Smooth muscle cell (in vitro differentiated cells): ENCODE results near the gene RAB22A. TPM values are rescaled to one million over a fixed set of nuclear protein-coding genes. Genes with fewer than 3 reads are reported as not detected.

Source experiments
- DNase-seq: peaks from one replicate; lab custom pipeline; 2025; ENCODE audit not compliant: unreplicated experiment; lab: John Stamatoyannopoulos, UW
- H2AFZ ChIP-seq: fragments of 200-600 bp; sonication (generic); 2 replicates; pipeline ENCODE4 v1.6.0; 2016; ENCODE audit warnings: antibody characterized with exemption, low read depth, mild to moderate bottlenecking
- H3F3A ChIP-seq: fragments of 200-600 bp; sonication (generic); 2 replicates; pipeline ENCODE4 v1.6.0; 2017; ENCODE audit warnings: antibody characterized with exemption, low read depth
- H3K27ac ChIP-seq: fragments of 200-600 bp; sonication (generic); 2 replicates; pipeline ENCODE4 v1.5.1; 2016; ENCODE audit warnings: low read depth, mild to moderate bottlenecking
- H3K27me3 ChIP-seq: fragments of 200-600 bp; sonication (generic); 2 replicates; pipeline ENCODE4 v1.6.1; 2016; ENCODE audit warnings: low read depth, mild to moderate bottlenecking
- H3K36me3 ChIP-seq: fragments of 200-600 bp; sonication (generic); 2 replicates; pipeline ENCODE4 v1.5.1; 2016; ENCODE audit warnings: low read depth
- H3K4me1 ChIP-seq: fragments of 200-600 bp; sonication (generic); 2 replicates; pipeline ENCODE4 v1.5.1; 2016; ENCODE audit warnings: low read depth
- H3K4me2 ChIP-seq: fragments of 200-600 bp; sonication (generic); 2 replicates; pipeline ENCODE4 v1.6.0; 2016; ENCODE audit warnings: mild to moderate bottlenecking
- H3K4me3 ChIP-seq: fragments of 200-600 bp; sonication (generic); 2 replicates; pipeline ENCODE4 v1.5.1; 2016; ENCODE audit warnings: mild to moderate bottlenecking
- H3K79me2 ChIP-seq: fragments of 200-600 bp; sonication (generic); 2 replicates; pipeline ENCODE4 v1.6.0; 2016; ENCODE audit warnings: low read depth, mild to moderate bottlenecking
- H3K9ac ChIP-seq: fragments of 200-600 bp; sonication (generic); 2 replicates; pipeline ENCODE4 v1.6.0; 2016; ENCODE audit warnings: low read depth
- H3K9me3 ChIP-seq: fragments of 200-600 bp; sonication (generic); replicated peaks from 2 replicates; pipeline ENCODE4 v1.5.1; 2016; ENCODE audit warnings: low read depth
- H4K20me1 ChIP-seq: fragments of 200-600 bp; sonication (generic); 2 replicates; pipeline ENCODE4 v1.6.0; 2016; ENCODE audit warnings: low read depth
- WGBS: methylation state at CpG from one replicate; pipeline ENCODE4 v1.1.7; 2016; ENCODE audit warnings: low lambda C conversion rate; 5-methylcytosine and 5-hydroxymethylcytosine counted together
- polyA plus RNA-seq: library from polyadenylated mRNA; unstranded; fragments of >200 nt; fragmentation: Nextera tagmentation; extraction: Ambion mirVana; gene quantifications from 2 replicates; pipeline ENCODE4 v1.2.1, GENCODE V29; 2016
- total RNA-seq: library from RNA; depleted of rRNA; stranded (reverse); fragments of >200 nt; gene quantifications from 2 replicates; pipeline ENCODE4 v1.2.3, GENCODE V29; 2014
- TF ChIP-seq, protein P1 (sequence below): fragments of 200-600 bp; sonication (generic); IDR thresholded peaks from 2 replicates; pipeline ENCODE4 v1.5.1; 2017; ENCODE audit warnings: borderline replicate concordance, mild to moderate bottlenecking, antibody characterized with exemption; ENCODE audit not compliant: insufficient read depth, poor library complexity, severe bottlenecking

RAB22A gene
- total and polyA plus RNA-seq, 2 experiments from 2014 or later = 14.0 to 23.7 TPM

DNA sequence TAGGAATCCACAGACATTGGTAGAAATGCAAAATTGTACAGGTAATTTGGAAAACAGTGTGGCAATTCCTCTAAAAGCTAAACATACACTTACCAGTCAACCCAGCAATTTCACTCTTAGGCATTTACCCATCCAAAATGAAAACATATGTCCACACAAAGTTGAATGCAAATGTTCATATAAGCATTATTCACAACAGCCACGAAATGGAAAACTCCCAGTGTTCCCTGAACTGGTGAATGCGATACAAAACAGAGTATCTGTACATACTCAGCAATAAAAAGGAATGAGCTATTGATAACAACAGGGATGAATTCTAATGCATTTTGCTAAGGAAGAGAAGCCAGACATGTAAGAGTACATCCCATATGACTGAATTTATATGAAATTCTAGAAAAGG is 32.4 kb upstream of the RAB22A start:
- H2AFZ ChIP-seq = no peak overlapping the region
- no peaks in the 10 kb centered on the region for H3K4me1 ChIP-seq
- no peak overlapping the region for H3K27ac ChIP-seq
- no peaks in the 10 kb centered on the region for H3F3A ChIP-seq
- H3K9ac ChIP-seq = no peak overlapping the region
- no peak overlapping the region for H3K4me2 ChIP-seq
- no peaks in the 10 kb centered on the region for H3K9me3 ChIP-seq
- H3K27me3 ChIP-seq = no peaks in the 10 kb centered on the region
- DNase-seq = no peak
- peaks cover 43% of the 10 kb centered on the region for H4K20me1 ChIP-seq
- H3K79me2 ChIP-seq = peaks cover 29% of the 10 kb centered on the region
- H3K36me3 ChIP-seq = no peaks in the 10 kb centered on the region
- WGBS = 73% methylated on average over 2 of the region's 2 CpGs
- TF ChIP-seq, protein P1, sequence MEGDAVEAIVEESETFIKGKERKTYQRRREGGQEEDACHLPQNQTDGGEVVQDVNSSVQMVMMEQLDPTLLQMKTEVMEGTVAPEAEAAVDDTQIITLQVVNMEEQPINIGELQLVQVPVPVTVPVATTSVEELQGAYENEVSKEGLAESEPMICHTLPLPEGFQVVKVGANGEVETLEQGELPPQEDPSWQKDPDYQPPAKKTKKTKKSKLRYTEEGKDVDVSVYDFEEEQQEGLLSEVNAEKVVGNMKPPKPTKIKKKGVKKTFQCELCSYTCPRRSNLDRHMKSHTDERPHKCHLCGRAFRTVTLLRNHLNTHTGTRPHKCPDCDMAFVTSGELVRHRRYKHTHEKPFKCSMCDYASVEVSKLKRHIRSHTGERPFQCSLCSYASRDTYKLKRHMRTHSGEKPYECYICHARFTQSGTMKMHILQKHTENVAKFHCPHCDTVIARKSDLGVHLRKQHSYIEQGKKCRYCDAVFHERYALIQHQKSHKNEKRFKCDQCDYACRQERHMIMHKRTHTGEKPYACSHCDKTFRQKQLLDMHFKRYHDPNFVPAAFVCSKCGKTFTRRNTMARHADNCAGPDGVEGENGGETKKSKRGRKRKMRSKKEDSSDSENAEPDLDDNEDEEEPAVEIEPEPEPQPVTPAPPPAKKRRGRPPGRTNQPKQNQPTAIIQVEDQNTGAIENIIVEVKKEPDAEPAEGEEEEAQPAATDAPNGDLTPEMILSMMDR = no peak
- H3K4me3 ChIP-seq = no peak overlapping the region

DNA sequence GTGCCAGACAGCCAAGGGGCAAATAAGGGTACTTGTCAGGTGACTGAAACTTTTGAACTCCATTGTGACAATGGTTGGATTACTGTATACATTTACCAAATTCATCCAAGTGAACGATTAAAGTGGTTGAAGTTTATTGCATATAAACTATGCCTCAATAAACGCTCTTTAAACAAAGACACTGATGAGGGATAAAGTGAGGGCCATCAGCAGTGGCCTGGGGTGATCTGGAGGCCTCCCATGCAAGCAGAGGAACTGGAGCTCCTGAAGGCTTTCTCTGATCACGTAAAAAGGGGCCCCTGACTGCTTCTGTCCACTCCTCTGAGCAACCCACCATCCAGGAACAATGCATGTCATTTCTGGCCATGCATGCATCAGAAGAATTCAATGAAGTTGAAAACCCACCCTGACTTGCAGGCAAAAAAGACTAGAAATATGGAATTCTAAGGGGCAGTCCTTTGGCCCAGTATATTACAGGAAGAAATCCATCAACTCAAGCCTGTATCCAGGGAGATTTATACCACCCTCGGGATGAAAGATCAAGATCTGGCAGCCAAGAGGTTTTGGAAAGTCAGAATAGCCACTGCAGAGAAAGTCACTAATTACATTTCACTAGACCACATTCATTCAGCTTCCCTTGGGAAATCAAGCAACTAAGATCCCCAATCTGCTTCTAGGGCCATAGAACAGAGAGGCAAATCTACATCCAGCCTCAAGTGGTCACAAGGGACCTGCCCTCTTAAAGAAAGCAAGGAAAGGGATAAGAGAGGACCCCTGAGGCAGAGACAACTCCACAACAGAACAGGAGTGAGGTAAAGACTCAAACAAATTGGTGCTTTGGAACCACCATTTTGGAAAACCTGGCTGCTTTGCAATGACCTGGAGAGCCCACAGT is 31.7 kb upstream of the RAB22A start:
- Histone ChIP-seq H2AFZ (no peak overlapping the region), H3K9me3 (no peaks in the 10 kb centered on the region), H4K20me1 (peaks cover 47% of the 10 kb centered on the region), H3F3A (no peaks in the 10 kb centered on the region), H3K4me3 (no peak overlapping the region), H3K36me3 (no peaks in the 10 kb centered on the region), H3K4me1 (no peaks in the 10 kb centered on the region), H3K9ac (no peak overlapping the region), H3K79me2 (peaks cover 36% of the 10 kb centered on the region), H3K27me3 (no peaks in the 10 kb centered on the region), H3K4me2 (no peak overlapping the region), H3K27ac (no peak overlapping the region)
- TF ChIP-seq, protein P1 = no peak
- no peak for DNase-seq
- 73% methylated on average over 4 of the region's 4 CpGs for WGBS

DNA sequence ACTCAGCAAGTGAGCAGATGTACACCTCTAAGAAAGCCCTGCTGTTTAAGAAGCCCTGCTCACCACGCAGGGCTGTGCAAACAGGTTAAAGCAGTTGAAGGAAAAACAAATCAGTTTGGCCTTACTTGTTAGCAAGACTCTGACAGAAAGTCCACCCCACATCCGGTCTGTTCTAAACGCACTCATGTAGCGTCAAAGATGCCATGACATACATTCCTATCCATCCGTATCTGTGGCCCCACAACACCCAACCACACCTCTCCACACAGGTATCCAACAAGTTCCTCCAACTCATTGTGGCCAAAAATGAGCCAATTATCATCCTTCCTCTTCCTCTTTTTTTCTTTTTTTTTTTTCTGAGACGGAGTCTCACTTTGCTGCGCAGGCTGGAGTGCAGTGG is 22.8 kb upstream of the RAB22A start:
- peaks cover 80% of the 10 kb centered on the region for H4K20me1 ChIP-seq
- no peaks in the 10 kb centered on the region for H3K36me3 ChIP-seq
- no peak overlapping the region for H3K4me3 ChIP-seq
- no peaks in the 10 kb centered on the region for H3K9me3 ChIP-seq
- H3K9ac ChIP-seq = no peak overlapping the region
- no peaks in the 10 kb centered on the region for H3K4me1 ChIP-seq
- no peaks in the 10 kb centered on the region for H3F3A ChIP-seq
- DNase-seq = no peak
- no peak overlapping the region for H2AFZ ChIP-seq
- peaks cover 34% of the 10 kb centered on the region for H3K79me2 ChIP-seq
- WGBS = 91% methylated on average over 7 of the region's 7 CpGs
- TF ChIP-seq, protein P1 = no peak
- no peak overlapping the region for H3K27ac ChIP-seq
- H3K4me2 ChIP-seq = no peak overlapping the region
- no peaks in the 10 kb centered on the region for H3K27me3 ChIP-seq
